GM18907 (cell line): ENCODE measurements around the gene SH2D7.
"Not testable (repeated sequence)": the region's sequence is repeated elsewhere in the genome, so short reads cannot be mapped to it uniquely, and the experiment has no call there.

ENCODE experiments used
- ATAC-seq: cut with Tn5 transposase; IDR thresholded peaks from one replicate; pipeline ENCODE4 v1.9.1; 2021; ENCODE audit warnings: mild to moderate bottlenecking, moderate library complexity; ENCODE audit not compliant: unreplicated experiment

SH2D7 gene

DNA sequence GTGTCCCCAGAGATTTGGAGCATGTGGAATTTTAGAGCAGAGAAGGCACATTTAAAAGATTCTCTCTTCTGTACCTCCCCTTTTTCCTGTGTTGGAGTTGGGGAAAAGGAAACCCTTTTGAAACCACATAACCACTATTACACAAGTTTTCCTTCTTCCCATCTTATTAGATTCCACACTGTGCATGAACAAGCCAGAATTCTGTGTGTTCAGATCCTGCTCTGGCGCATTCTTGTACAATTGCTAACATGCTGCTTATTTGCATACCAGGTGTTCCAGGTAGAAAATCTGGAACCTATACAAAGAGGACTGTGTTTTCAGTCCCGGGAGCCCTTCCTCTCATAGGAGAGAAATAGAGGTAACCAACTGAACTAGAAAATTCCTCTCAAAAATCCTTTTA lies 41.4 kb downstream of the SH2D7 start:
- no peak for ATAC-seq

DNA sequence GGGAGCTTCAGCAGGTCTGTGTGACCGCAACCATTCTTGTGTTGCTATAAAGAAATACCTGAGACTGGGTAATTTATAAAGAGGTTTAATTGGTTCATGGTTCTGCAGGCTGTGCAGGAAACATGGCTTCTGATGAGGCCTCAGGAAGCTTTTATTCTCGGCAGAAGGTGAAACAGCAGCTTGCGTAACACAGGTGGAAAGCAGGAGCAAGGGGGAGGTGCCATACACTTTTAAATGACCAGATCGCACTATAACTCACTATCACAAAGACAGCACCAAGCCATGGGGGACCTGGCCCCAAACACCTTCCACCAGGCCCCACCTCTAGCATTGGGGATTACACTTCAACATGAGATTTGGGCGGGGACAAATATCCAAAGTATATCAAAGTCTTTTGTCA lies 47.2 kb downstream of the SH2D7 start:
- no peak for ATAC-seq

DNA sequence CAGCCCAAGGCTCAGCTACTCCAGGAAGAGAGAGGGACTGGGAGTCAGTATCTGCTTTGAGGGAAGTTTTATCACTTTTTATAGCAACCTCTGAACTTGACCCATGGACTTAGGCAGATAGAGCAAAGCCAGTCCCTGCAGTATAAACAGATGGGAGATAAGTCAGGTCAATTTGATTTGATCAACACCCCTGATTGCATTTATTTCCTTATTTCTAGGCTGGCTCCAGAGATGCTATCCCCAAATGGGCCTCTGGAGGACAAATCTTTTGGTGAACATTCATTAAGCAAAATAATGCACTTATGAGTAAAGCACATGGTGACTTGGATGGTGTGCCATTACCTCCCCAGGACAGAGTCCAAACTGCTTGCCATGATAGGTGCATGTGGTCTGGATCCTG lies 47.9 kb downstream of the SH2D7 start:
- ATAC-seq, result no peak

DNA sequence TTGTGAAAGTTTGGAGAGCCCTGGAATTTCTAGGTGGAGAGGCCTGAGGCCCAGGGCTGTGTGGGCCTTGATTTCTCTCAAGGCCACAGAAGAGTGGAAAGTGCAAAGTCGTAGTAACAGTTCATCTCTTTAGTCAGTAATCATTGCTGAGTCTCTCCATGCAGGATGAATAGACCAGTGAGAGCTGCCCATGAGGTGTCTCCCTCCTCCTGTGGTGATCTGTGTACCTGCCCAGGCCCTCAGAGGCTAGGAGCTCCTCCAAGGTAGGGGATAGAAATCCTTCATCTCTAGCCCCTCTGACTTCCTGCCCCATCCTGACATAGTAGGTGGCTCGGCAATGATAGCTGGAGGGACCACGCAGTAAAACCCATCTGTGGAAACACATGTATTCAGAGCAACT lies 50.0 kb downstream of the SH2D7 start:
- ATAC-seq, result no peak

DNA sequence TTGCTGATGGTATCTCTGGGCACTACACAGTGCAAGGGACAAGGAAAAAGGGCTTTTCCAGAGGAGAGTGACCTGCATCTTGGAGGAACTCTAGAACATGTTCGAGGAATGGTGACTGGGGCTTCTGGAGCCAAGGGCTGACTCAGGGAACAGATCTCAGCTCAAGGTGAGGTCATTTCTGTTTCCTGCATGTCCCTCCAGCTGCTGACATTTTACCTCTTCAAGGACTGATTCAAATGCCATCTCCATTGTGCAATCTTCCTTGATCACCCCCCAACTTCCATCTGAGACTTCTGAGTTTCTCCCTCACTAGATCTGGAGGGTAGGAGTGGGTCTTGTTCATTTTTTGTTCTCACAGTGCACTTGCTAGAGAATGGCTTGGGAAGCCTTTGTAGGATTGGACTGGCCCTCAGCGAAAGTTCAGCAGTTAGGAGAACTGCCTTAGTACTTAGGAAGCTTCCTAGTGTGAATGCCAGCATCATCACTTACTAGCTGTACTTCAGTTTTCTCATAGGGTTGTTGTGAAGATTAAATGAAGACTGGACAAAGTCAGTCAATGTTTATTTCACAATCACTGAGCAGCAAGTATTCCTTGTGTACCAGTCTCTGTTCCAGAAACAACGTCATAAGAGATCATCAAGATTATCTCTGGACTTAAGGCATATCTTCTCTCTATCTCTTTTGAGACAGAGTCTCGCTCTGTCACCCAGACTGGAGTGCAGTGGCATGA lies 54.2 kb downstream of the SH2D7 start:
- no peak for ATAC-seq

DNA sequence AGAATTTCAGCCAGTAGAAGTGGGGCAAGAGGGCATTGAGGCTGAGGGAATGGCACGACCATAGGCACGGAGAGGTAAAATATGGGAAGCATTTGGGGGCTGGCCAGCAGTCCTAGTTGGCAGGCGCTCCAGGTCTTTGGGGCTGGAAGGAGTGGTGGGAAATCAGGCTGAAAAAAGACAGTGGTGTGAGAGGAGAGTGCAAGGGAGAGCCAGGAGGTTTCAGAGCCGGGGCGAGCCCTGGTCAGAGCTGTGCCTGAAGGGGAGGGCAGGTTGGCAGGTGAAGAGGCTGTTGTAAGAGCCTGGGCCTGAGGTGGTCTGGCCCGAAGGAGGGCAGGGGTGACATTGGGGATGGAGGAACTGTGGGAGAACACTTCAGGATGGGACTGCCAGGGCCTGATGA lies 55.2 kb downstream of the SH2D7 start:
- ATAC-seq, result no peak

DNA sequence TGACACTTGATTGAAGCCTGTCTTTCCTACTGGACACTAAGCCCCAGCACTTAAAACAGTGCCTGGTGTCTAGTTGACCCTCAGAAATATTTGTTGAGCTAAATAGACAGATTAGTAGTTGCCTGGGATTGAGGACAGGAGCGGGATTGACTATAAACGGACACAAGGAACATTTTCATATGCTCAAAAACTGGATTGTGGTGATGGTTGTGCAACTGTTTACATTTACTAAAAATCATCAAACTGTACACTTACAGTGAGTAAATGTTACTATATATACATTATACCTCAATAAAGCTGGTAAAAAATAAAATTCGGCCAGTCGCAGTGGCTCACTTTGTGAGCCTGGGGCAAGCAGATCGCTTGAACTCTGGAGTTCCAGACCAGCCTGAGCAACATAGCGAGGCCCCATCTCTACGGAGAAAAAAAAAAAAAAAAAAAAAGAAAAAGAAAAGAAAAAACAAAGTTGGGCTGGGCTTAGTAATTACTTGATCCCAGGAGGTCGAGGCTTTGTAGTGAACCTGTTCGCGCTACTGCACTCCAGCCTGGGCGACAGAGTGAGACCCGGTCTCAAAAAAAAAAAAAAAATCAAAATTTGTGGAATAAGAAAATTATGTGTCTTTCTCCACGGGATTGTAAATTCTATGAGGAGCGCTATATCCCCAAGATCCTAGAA lies 56.2 kb downstream of the SH2D7 start:
- ATAC-seq, result peak; percentile 7

DNA sequence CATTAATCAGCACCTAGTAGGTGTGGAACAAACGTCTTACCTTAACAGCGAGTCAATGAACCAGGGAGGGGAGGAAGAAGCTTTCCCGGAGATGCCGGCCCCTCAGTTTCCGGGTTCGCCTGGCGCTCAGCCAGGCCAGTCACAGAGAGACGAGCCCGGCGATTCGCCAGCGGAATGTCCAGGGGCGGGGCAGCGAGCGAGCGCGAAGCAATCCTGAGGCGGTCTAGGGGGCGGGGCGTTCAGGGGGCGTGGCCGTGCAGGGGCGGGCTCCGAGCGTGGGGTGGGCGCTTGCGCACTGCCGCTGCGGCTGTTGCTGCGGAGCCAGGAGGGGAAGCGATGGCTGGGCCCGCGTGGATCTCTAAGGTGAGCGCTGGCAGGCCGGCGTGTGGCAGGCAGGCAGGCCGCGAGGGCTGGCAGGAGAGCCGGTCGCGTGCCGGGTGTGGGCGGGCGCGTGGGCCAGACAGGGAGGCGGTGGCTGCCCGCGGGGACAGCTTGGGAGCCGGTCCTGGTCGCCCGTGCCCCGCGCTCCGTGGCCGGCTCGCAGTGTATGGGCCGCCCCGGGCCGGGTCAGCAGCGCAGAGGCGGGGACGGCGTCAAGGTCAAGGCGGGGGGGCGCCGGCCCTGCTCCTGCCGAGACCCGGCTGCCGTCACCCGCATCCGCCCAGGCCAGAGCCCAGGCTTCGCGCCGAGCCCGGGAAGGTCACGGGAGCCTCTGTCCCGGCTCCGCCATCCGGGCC lies 56.9 kb downstream of the SH2D7 start, which contains the start of gene IDH3A:
TSS of gene IDH3A (plus strand) at position 295 of the 737 bp plus-strand sequence. CDS start at position 337, 42 bp downstream.
- ATAC-seq, result peak; percentile 83

DNA sequence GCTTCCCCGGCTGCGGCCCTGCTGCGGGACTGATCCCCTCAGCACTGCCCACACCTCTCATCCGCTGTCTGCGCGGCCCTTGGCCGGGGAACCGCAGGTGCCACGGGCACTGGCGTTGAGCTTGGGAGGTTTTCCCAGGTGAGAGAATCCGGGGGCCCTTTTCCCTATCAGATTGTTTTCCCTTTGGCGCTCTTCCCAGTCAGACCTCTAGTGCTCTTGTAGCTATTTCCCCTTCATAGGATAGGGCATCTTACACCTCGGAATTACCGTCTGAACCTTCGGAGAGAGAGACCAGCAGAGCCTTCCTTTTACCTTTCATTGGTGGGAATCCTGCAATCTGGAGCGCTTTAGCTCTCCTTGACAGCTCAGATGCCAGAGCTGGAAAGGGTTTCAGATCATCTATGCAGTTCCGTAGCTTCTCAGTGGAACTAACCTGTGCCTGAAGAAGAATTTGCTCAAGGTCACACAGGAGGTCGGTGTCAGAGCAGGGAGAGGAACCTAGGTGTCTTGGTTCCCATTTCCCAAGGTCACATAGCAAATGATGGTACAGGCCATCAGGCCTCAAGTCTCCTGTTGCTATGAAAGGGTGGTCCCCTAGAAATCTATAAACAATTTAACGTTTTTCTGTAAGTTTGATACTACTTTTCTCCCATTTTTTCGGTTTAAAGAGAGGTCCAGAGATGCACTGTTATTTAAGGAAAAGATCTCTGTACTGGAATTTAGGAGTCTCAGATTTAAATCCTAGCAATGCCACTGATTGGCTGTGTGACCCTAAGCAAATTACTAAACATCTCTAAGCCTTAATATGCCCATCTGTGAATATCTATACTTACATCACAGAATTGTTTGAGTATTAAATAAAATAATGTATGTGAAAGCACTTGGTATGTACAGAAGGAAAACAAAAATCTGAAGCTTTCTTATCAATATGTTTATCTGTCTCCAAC lies 57.7 kb downstream of the SH2D7 start:
- ATAC-seq, result peak; percentile 9

DNA sequence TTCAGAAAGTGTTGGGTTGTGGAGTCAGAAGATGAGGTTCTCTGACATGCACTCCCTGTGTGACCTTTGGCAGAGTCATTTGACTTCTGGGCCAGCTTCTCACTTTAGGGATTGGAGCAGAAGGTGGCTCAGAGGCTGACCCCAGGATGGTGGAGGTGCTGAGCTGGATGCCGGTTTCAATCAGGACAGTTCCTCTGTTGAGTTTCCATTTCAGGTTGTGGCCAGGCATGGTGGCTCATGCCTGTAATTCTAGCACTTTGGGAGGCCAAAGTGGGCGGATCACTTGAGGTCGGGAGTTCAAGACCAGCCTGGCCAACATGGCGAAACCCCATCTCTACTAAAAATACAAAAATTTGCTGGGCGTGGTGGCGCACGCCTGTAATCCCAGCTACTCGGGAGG lies 58.7 kb downstream of the SH2D7 start:
- ATAC-seq, result not testable (repeated sequence)
